Activated CD8-positive, alpha-beta memory T cell treated with anti-CD3 and anti-CD28 coated beads for 1 hour (primary cell): ENCODE results near the gene CFAP119.
A peak's percentile ranks its signal among the peaks of the same experiment; 100 is the strongest.
"Not testable (repeated sequence)": the region's sequence is repeated elsewhere in the genome, so short reads cannot be mapped to it uniquely, and the experiment has no call there.

Experiments
- DNase-seq, 2 donors: peaks; one replicate each; pipeline ENCODE4 v3.0.0-alpha.2; 2020; ENCODE audit warnings: low read depth in 1 of 2; ENCODE audit errors: extremely low read depth in 1 of 2

Gene CFAP119

GRCh38 chr16:30761928-30762902, at the start of gene CFAP119, which contains the start of gene RNF40:
Gene CFAP119 (minus strand): TSS chr16:30762062. CDS start chr16:30761748, 314 bp downstream.
Gene RNF40 (plus strand): TSS chr16:30762322. CDS start chr16:30762546, 224 bp downstream.
- peak; percentile 68 to 78 for DNase-seq

DNA sequence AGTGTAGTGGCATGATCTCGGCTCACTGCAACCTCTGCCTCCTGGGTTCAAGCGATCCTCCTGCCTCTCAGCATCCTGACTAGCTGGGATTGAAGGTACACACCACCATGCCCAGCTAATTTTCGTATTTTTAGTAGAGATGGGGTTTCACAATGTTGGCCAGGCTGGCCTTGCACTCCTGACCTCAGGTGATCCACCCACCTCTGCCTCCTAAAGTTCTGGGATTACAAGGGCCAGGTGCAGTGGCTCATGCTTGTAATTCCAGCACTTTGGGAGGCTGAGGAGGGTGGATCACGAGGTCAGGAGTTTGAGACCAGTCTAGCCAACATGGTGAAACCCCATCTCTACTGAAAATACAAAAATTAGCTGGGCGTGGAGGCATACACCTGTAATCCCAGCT, 47.8 kb upstream of the CFAP119 start:
- DNase-seq = not testable (repeated sequence)

DNA sequence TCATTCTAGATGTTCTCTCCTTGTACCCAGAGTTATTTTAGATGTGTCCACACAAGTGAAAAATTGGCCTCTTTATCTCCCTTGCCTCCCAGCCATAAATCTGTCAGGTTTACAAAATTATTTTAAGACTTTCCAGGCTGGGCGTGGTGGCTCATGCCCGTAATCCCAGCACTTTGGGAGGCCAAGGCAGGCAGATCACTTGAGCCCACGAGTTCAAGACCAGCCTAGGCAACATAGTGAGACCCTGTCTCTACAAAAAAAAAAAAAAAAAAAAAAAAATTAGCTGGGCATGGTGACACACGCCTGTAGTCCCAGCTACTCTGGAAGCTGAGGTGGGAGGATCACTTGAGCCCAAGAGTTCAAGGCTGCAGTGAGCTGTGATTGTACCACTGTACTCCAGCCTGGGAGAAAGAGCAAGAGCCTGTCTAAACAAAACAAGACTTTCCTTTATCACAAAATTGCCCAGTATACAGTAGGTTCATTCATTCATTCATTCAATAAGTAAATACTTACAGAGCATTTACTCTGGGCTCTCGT, 47.1 kb upstream of the CFAP119 start:
- not testable (repeated sequence) for DNase-seq

DNA sequence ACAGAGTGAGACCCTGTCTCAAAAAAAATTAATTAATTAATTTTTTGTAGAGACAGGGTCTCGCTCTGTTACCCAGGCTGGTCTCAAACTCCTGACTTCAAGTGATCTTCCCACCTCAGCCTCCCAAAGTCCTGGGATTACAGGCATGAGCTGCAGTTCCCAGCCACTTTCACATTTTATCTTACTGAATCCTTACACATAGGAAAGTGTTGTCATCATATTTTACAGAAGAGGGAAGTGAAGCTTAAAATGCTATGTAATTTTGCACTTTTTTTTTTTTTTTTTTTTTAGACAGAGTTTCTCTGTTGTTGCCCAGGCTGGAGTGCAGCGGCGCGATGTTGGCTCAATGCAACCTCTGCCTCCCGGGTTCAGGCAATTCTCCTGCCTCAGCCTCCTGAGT, 46.3 kb upstream of the CFAP119 start:
- DNase-seq = no peak

DNA sequence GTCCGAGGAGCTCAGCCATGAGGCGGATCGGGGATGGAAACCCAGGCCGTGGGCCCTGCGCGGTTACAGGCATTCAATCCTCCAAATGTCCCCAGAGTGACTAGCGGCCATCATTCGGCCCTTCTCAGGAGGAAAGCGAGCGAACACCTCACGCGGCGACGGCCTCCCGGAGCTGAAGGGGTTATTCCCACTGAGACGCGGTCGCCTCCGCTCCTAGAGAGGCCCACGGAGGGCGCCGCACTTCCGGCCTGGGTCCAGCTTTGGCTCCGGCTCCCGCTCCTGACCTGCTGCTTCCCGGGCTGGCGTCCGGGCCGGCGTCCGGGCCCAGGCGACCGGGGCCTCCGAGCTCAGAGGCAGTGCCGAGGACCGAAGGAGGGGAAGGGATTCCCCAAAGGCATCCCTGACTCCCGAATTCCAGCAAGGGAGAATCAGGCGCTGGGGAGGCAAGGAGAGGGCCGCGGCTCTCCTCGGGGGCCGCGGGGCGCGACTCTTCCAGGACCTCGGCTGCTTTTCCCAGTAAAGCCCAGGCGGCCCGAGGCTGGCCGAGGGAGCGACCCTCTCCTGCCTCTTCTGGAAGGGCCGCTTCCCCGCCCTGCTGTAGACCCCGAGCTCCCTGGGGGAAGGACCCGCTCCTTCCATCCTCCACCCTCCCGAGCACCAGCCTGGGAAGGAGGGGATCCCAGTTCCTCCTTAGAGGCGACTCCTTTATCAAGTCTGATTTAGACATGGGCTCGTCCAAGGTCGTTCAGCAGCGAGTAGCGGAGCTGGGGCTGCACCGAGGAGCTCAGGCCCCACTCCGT, 43.7 kb upstream of the CFAP119 start:
- DNase-seq = peak in 1 of 2 donors; percentile 30

DNA sequence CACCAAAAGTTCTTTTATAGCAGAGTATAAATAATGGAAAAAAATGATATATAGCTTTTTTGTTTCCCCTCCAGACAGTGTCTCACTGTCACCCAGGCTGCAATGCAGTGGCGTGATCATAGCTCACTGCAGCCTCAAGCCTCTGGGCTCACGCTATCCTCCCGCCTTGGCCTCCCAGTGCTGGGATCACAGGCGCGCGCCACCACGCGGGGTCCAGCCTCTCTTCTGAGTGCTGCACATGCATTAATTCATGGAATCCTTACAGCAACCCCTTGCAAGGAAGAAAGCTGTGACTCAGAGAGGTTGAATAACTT, 43.2 kb upstream of the CFAP119 start:
- DNase-seq = no peak

- DNase-seq = no peak
These were observed 41.1 kb upstream of the CFAP119 start for GRCh38 chr16:30802936-30803335.

- no peak for DNase-seq
These were observed 35.9 kb upstream of the CFAP119 start for GRCh38 chr16:30797670-30798309.

DNA sequence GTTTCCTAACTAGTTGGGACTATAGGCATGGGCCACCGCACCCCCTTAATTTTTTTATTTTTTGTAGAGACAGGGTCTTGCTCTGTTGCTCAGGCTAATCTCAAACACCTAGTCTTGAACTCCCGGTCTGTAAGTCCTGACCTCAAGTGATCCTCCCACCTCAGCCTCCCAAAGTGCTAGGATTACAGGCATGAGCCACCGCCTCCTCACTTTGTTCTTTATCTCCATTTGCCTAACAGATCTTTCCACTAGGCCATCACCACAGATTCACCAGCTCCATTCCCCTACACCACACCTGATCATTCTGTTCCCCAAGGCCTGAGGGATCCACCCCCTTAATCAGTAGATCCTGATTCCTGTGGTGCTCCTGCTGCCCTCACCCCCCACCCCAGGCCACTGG, 32.8 kb upstream of the CFAP119 start:
- no peak for DNase-seq

GRCh38 chr16:30793508-30794069, 31.7 kb upstream of the CFAP119 start:
- DNase-seq = no peak

GRCh38 chr16:30787613-30788378, 25.9 kb upstream of the CFAP119 start:
- DNase-seq = no peak

DNA sequence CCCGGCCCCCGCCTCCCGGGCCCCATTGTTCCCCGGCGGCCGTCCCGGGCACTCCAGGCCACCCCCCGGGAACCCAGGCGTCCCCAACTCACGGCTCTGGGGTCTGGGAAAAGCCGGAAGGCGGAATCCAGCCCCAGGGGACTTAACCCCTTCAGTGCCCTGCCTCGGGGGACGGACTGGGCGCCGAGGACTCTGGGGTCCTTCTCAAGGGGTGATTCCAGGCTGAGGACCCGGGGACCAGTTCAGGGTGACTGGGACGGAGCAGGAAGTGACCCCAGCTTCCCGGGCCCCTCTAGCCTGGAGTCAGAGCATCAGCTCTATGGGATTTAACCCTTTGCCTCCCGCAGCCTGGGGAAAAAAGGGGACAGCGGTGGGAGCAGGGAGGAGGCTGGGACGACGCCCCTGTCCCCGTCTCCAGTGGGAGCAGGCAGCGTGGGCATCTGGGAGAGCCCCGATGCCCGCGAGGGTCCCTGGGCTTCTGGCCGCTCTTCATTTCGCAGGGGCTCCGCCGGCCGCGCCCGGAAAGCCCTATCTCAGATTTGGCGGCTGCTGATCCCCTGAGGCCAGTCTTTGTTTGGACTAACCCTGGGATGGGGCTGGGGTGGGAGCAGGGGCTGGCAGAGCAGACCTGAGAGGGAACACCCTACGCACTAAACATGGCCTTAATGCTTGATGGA, 25.2 kb upstream of the CFAP119 start, which contains the start of gene ZNF629:
Gene ZNF629, minus strand, starts transcription at position 270 of the 677 bp plus-strand sequence. CDS start 2,723 bp downstream, outside the sequence.
- no peak for DNase-seq

GRCh38 chr16:30786115-30786935, 24.5 kb upstream of the CFAP119 start:
- no peak for DNase-seq

DNA sequence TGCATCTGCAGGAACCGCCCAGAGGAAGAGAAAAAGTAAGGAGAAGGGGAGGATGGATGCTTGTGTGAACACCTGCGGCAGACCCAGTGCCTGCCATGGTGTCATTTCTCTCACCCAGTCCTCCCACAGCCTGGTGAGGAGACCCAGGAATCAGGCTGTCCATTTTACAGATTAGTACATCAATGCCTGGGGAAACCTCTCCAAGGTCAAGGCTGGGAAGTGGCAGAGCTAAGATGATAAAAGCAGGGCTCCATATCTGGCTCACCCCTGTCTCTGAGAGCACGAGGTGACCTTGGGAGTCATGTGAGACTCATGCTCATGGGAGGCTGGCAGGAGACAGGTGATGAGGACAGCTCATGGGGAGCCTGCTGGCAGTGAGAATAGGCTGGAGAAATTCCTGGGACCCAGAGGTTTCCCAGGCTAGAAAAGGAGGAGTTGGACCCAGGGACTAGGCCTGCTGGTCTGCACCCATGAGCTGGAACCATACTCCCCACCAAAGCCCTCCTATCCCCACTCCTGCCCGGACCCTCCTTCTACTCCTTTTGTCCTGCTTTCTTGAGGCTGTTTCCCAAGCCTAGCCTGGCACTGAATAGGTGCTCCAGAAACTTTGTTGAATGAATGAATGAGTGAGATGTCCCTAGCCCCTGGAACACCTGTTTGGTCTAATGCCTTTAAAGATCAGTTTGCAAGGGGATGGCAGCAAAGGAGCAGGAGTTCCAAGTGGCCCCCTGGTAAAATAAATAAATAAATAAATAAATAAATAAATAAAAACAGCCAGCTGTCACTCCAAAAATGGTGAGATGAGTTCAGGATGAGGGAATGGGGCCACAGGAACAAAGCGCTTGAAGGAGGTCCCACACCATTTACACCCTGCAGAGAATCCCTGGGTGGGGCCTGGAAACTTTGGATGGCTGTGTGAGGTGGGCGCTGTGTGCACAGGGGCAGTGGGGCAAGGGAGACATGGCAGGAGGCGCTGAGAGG, 23.6 kb upstream of the CFAP119 start:
- no peak for DNase-seq

- DNase-seq = no peak
These were observed 22.4 kb upstream of the CFAP119 start for GRCh38 chr16:30784215-30784614.

DNA sequence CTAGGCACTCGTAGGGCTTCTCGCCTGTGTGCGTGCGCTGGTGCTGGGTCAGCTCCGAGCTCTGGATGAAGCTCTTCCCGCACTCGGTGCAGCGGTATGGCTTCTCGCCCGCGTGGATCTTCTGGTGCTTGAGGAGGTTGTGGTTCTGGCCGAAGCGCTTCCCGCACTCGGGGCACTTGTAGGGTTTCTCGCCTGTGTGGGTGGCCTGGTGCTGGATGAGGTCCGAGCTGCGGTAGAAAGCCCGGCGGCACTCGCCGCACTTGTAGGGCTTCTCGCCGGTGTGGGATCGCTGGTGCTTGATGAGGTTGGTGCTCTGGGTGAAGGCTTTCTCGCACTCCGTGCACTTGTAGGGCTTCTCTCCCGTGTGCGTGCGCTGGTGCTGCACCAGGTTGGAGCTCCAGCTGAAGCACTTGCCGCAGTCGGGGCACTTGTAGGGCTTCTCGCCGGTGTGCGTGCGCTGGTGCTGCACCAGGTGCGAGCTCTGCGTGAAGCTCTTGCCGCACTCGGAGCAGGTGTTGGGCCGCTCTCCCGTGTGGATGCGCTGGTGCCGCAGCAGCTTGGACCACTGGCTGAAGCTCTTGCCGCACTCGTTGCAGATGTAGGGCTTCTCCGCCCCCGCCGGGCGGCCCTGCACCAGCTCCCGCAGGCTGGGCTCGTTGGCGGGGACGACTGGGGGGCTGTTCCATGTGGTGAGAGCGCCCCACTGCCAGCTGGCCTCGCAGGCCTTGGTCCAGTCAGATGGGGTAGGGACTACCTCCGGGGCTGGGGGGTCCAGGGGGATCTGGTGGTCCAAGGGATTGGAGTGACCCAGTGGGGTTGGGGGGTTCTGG, 21.6 kb upstream of the CFAP119 start:
- DNase-seq = no peak
